Cardiac muscle cell (in vitro differentiated cells and primary cell): ENCODE measurements around the gene ITGA3. TPM values are rescaled to one million over a fixed set of nuclear protein-coding genes. Genes with fewer than 3 reads are reported as not detected.

Source experiments
- DNase-seq, 2 donors: peaks; one replicate each; pipeline versions ENCODE4 v3.0.0 to v3.0.0-alpha.2; 2010 to 2017; ENCODE audit warnings: low read depth in 1 of 2, low spot score in 1 of 2
- H3K27ac ChIP-seq: fragments of 200-600 bp; sonication (generic); 2 replicates; pipeline ENCODE4 v1.5.1; 2016
- H3K27me3 ChIP-seq: fragments of 200-600 bp; sonication (generic); 2 replicates; pipeline ENCODE4 v1.6.0; 2016; ENCODE audit warnings: control low read depth
- H3K36me3 ChIP-seq: fragments of 200-600 bp; sonication (generic); 2 replicates; pipeline ENCODE4 v1.5.1; 2016; ENCODE audit warnings: control low read depth
- H3K4me1 ChIP-seq: fragments of 200-600 bp; sonication (generic); 2 replicates; pipeline ENCODE4 v1.8.1; 2017; ENCODE audit warnings: low read depth, mild to moderate bottlenecking, mixed run types
- H3K4me3 ChIP-seq: fragments of 200-600 bp; sonication (generic); 2 replicates; pipeline ENCODE4 v1.5.1; 2016; ENCODE audit warnings: mild to moderate bottlenecking
- H3K9me3 ChIP-seq: fragments of 200-600 bp; sonication (generic); 2 replicates; pipeline ENCODE4 v1.5.1; 2017; ENCODE audit warnings: low read depth, mild to moderate bottlenecking, control low read depth
- CTCF ChIP-seq: IDR thresholded peaks from 2 replicates; pipeline ENCODE4 v1.5.1; 2012; ENCODE audit warnings: low read depth, mild to moderate bottlenecking, low read length
- polyA plus RNA-seq: library from polyadenylated mRNA; unstranded; fragments of >200 nt; fragmentation: Nextera tagmentation; extraction: Ambion mirVana; gene quantifications from 2 replicates; pipeline ENCODE4 v1.2.1, GENCODE V29; 2016
- total RNA-seq: library from RNA; depleted of rRNA; stranded (reverse); fragments of >200 nt; gene quantifications from 2 replicates; pipeline ENCODE4 v1.2.3, GENCODE V29; 2016

ITGA3 gene
- total and polyA plus RNA-seq, 2 experiments from 2014 or later = 20.5 to 41.9 TPM

- Histone ChIP-seq H3K27me3 (no peaks in the 10 kb centered on the region), H3K9me3 (no peaks in the 10 kb centered on the region), H3K4me3 (no peak overlapping the region), H3K27ac (no peak overlapping the region), H3K4me1 (peaks cover 2% of the 10 kb centered on the region), H3K36me3 (no peaks in the 10 kb centered on the region)
- no peak for DNase-seq
- TF ChIP-seq CTCF = no peak
These were observed 62.3 kb downstream of the ITGA3 start for GRCh38 chr17:50118076-50118827.

GRCh38 chr17:50118828-50119218 is 62.9 kb downstream of the ITGA3 start:
- no peak for TF ChIP-seq CTCF
- H3K27ac ChIP-seq = no peak overlapping the region
- no peaks in the 10 kb centered on the region for H3K36me3 ChIP-seq
- no peaks in the 10 kb centered on the region for H3K27me3 ChIP-seq
- no peaks in the 10 kb centered on the region for H3K4me1 ChIP-seq
- DNase-seq = no peak
- no peak overlapping the region for H3K4me3 ChIP-seq
- no peaks in the 10 kb centered on the region for H3K9me3 ChIP-seq

GRCh38 chr17:50120475-50121253 is 64.8 kb downstream of the ITGA3 start:
- Histone ChIP-seq H3K27ac (no peak overlapping the region), H3K27me3 (no peaks in the 10 kb centered on the region), H3K36me3 (no peaks in the 10 kb centered on the region), H3K4me1 (no peaks in the 10 kb centered on the region), H3K4me3 (no peak overlapping the region), H3K9me3 (no peaks in the 10 kb centered on the region)
- no peak for DNase-seq
- TF ChIP-seq CTCF = no peak

GRCh38 chr17:50122945-50123344 is 67.0 kb downstream of the ITGA3 start:
- Histone ChIP-seq H3K27me3 (no peaks in the 10 kb centered on the region), H3K36me3 (no peaks in the 10 kb centered on the region), H3K4me1 (no peaks in the 10 kb centered on the region), H3K4me3 (no peak overlapping the region), H3K27ac (no peak overlapping the region), H3K9me3 (no peaks in the 10 kb centered on the region)
- DNase-seq = no peak
- TF ChIP-seq CTCF = no peak

GRCh38 chr17:50123649-50124349 is 67.9 kb downstream of the ITGA3 start:
- Histone ChIP-seq H3K9me3 (no peaks in the 10 kb centered on the region), H3K4me3 (no peak overlapping the region), H3K27ac (peak overlapping the region; percentile 26), H3K36me3 (no peaks in the 10 kb centered on the region), H3K27me3 (peaks cover 4% of the 10 kb centered on the region), H3K4me1 (no peaks in the 10 kb centered on the region)
- no peak for DNase-seq
- no peak for TF ChIP-seq CTCF
